GM21447 (cell line): ENCODE data around the gene RGL3.
"Not testable (repeated sequence)": the region's sequence is repeated elsewhere in the genome, so short reads cannot be mapped to it uniquely, and the experiment has no call there.

ENCODE experiments used
- ATAC-seq: cut with Tn5 transposase; IDR thresholded peaks from one replicate; pipeline ENCODE4 v1.9.1; 2021; ENCODE audit not compliant: unreplicated experiment

Gene RGL3

GRCh38 chr19:11420429-11421370 is 1.6 kb upstream of the RGL3 start:
- no peak for ATAC-seq

GRCh38 chr19:11418094-11418548 is 993 bp downstream of the RGL3 start:
- ATAC-seq = no peak

DNA sequence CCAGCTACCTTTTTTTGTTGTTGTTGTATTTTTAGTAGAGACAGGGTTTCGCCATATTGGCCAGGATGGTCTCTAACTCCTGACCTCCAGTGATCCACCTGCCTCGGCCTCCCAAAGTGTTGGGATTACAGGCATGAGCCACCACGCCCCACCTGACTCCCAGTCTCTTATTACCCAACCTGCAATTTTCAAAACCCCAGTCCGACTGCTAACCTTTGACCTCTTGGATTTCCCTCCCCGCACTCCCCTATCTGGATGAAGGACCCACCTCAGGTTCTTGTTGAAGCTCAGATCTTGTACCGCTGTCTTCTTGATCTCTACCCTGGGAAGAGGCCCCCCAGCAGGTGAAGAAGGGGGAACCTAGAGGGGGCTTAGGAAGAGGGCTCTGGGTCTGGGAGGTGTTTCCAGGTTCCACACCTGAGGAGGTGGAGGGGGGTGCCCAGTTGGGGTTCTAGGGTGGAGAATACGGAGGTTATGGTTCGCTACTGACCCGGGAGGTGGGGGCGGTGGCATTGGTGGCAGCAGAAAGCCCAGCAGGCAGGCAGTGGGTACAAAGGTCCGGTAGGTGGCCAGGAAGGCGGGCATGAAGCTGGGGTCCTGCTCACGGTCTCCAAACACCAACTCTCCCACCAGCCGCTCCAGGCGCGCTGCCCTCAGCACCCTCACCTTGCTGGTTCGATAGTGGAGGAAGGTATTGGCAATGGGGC is 2.6 kb downstream of the RGL3 start:
- ATAC-seq = no peak

DNA sequence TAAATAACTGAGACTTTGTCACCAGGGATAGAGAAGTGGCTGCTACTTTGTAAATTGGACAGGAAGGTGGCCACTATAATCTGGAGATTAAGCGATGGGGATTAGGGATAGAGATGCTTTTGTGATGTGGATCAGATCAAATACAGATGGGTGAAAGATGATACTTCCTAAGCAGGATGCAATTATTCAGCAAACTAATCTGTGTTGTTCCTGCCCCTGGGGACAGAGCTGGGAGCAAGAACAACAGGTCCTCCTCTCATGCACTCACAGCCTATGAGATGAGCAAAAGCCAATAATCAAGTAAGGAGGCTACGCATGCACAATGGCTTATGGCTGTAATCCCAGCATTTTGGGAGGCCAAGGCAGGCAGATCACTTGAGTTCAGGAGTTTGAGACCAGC is 4.6 kb downstream of the RGL3 start:
- no peak for ATAC-seq

GRCh38 chr19:11410682-11411081 is 8.4 kb downstream of the RGL3 start:
- no peak for ATAC-seq

DNA sequence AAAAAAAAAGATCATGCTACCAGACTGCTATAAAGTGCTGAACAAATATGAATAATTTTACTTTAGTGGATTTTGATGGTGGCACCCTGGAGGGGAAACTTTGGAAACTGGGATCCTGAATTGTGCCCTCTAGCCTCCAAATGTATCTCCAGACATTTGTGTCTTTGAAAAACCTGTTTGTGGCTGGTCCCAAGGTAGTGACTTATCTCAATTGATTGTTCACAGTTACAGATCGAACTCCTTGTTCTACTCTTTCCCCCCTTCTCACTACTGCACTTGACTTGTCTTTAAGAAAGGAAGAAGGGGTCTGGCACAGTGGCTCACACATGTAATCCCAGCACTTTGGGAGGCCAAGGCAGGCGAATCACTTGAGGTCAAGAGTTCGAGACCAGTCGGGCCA is 10.5 kb downstream of the RGL3 start:
- no peak for ATAC-seq

DNA sequence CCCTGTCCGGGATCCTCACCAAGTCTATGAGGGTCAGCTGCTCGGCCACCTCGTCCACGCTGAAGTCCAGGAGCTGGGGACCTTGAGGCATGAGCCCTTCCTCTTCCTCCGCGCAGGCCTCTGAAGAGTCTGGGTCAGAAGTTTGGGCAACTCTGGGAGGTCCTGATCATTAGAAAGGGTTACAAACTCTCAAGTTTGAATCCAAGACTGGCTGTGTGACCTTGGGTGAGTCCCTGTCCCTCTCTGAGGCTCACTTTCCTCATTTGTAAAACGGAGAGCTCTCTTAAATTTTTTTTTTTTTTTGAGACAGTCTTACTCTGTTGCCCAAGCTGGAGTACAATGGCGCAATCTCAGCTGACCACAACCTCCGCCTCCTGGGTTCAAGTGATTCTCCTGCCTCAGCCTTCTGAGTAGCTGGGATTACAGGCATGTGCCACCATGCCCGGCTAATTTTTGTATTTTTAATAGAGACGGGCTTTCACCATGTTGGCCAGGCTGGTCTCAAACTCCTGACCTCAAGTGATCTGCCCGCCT is 12.3 kb downstream of the RGL3 start:
- not testable (repeated sequence) for ATAC-seq

DNA sequence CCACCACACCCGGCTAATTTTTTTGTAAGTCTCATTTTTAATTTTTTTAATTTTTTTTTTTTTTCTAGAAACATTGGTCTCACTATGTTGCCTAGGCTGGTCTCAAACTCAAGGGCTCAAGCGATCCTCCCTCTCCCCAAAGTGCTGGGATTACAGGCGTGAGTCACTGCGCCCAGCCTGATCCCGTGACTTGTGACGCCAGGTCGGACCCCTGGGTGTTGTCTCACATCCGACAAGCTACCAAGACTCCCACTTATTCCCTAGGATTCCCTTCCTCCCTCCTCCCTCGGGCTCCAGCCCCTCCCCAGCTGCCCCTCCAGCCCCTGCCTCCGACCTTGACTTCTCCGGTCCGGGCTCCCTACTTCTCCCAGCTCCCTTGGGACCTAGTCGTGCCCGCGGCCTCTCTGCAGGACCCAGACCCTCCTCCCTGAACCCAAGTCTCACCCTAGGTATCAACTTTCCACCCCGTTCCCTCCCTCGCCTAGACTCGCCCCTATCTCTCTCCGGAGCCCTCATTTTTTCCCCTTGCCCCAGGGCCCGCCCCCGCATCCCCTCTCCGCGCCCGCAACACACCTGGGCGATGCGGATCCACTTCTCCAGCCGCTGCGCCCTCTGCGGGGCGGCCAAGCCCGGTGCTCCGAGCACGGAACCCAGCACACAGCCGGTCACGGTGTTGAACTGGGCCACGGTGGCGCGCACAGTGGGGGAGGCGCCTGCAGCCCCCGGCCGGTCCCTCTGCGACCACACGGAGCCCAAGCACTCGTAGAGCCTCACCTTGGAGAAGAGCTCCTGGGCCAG is 13.1 kb downstream of the RGL3 start:
- no peak for ATAC-seq

- ATAC-seq = no peak
Observed at GRCh38 chr19:11404588-11405222, 14.4 kb downstream of the RGL3 start.

DNA sequence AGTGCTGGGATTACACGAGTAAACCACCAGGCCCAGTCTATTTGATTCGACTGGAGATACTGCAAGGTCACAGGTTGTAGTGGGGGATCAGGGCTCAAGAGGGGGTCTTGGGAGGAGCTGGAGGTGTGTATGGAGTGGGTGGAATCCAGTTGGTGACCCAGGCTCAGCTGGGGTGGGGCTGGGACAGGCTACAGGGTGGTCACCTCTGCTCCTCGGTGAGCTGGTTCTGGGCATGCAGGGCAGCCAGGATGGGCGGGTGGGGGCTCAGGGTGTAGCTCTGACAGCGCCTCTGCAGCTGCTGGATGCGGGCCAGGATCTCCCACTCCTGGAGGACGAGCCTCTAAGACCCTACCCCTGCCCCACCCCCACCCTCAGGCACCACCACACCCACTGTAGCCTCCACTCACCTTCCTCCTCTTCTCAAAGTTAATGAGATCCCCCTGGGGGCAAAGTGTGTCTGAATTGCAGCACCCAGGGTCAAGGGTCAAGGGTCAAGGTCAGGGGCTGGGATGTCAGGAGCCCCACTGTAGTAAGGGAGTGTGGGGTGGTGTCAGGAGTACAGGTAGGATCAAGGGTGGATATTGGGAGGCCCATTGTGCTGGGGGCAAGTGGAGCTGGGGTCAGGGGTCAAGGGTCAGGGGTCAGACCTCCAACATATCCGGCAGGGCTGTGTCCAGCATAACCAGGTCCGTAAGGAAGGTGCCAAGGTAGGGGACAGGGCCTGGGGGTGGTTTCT is 17.1 kb downstream of the RGL3 start:
- no peak for ATAC-seq

GRCh38 chr19:11400798-11401197 is 18.3 kb downstream of the RGL3 start:
- ATAC-seq = no peak

GRCh38 chr19:11399667-11400066 is 19.4 kb downstream of the RGL3 start:
- no peak for ATAC-seq

GRCh38 chr19:11397089-11397610 is 22.0 kb downstream of the RGL3 start:
- no peak for ATAC-seq

- ATAC-seq = no peak
Observed at GRCh38 chr19:11390933-11391680, 28.0 kb downstream of the RGL3 start.

GRCh38 chr19:11390359-11390758 is 28.8 kb downstream of the RGL3 start:
- ATAC-seq = no peak

DNA sequence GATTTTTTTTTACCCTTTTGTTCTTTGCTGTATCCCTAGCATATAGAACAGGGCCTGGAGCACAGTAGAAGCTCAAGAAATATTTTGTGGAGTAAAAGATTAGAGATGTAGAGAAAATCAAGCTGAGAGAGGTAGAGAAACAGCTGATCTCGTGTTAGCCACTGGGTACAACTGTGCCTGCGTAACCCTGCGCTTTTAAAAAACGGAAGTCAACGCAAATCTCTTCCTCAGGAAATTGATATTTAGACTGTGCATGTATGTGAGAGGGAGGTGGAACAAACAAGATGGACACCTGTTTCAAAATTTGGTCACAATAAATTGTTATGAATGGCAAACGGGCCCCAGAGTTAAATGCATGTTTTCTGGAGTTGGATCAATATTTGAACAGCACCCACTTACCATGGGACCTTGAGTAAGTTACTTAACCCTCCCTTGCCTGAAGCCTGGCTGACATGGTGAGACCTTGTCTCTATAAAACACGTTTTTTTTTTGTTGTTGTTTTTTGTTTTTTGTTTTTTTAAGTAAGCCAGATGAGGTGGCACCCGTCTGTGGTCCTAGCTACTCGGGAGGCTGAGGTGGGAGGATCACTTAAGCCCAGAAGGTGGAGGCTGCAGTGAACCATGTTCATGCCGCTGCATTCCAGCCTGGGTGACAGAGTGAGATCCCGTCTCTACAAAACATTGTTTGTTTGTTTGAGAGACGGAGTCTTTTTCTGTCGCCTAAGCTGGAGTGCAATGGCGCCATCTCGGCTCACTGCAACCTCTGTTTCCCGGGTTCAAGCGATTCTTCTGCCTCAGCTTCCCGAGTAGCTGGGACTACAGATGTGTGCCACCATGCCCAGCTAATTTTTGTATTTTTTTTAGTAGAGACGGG is 31.7 kb downstream of the RGL3 start:
- ATAC-seq = no peak

DNA sequence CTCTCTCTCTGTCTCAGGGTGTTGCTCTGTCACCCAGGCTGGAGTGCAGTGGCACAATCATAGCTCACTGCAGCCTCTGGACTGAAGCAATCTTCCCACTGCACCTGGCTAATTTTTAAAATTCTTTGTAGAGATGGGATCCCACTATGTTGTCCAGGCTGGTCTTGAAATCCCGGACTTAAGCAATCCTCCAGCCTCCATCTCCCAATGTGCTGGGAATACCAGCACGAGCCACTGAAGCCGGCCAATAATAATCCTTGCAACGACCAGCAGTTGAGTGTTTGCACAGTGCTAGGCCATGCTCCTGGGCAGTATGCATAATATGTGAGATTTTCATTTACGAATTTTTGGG is 34.4 kb downstream of the RGL3 start:
- no peak for ATAC-seq

GRCh38 chr19:11383706-11384048 is 35.4 kb downstream of the RGL3 start:
- no peak for ATAC-seq
